ENCODE data around the gene FAXDC2. TPM values are rescaled to one million over a fixed set of nuclear protein-coding genes. Genes with fewer than 3 reads are reported as not detected.

The FAXDC2 gene
- total and polyA plus RNA-seq, 2 donors from 2014 or later, result 14.1 to 18.3 TPM

DNA sequence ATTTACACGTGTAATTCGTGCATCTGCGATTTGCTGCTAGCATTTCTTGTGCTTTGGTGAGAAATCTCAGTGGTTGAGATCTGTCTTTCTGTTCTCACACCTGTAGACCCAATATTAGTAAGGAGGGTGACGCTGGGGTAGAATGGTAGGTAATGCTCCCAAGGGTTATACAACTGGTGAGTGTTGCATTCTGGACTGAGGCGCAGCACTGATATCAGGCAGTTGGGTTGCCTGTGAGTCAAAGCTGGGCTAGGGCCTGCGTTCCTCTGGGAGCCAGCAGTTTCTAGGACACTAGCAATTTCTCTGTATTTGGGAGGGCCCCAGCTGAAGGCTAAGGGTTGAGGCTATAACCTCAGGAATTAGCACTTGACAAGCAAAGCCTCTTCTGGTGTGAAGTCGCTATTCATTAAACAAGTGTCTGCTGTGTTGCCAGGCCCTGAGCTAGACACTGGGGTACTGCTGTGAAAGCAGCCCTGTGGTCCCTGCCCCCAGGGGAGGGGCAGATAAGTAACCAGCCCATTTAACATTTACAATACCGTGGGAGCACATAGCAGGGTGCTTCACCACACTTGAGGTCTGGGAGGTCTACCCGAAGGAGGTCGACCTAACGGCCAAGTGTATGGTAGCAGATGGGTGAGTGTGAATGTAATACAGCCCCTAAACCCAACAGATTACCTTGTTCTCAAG is 66.5 kb downstream of the FAXDC2 start:
- Histone ChIP-seq H3K36me3 (ENCODE audit: control insufficient read depth in 2 of 3, insufficient read depth in 3 of 3, low read length in 3 of 3) (no peaks in the 10 kb centered on the region), H3K4me3 (ENCODE audit: low read length in 3 of 3) (no peak overlapping the region), H3K27ac (ENCODE audit: low read depth in 2 of 2, low read length in 2 of 2) (no peak overlapping the region), H3K9ac (ENCODE audit: low read length in 3 of 3) (no peak overlapping the region), H3K9me3 (ENCODE audit: control insufficient read depth in 2 of 3, insufficient read depth in 1 of 3, low read length in 3 of 3) (no peaks in the 10 kb centered on the region), H3K27me3 (ENCODE audit: control insufficient read depth, insufficient read depth, low read length) (no peaks in the 10 kb centered on the region), H3K4me1 (ENCODE audit: control insufficient read depth in 2 of 3, insufficient read depth in 2 of 3, low read depth in 1 of 3, low read length in 3 of 3) (peaks cover 0 to 44% (median 33%) of the 10 kb centered on the region in 3 donors)
- TF ChIP-seq, protein P1, sequence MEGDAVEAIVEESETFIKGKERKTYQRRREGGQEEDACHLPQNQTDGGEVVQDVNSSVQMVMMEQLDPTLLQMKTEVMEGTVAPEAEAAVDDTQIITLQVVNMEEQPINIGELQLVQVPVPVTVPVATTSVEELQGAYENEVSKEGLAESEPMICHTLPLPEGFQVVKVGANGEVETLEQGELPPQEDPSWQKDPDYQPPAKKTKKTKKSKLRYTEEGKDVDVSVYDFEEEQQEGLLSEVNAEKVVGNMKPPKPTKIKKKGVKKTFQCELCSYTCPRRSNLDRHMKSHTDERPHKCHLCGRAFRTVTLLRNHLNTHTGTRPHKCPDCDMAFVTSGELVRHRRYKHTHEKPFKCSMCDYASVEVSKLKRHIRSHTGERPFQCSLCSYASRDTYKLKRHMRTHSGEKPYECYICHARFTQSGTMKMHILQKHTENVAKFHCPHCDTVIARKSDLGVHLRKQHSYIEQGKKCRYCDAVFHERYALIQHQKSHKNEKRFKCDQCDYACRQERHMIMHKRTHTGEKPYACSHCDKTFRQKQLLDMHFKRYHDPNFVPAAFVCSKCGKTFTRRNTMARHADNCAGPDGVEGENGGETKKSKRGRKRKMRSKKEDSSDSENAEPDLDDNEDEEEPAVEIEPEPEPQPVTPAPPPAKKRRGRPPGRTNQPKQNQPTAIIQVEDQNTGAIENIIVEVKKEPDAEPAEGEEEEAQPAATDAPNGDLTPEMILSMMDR (IDR thresholded peaks at IDR 0.05; ENCODE audit: borderline replicate concordance, extremely low read depth, insufficient read depth), result no peak
- intact Hi-C loops (cut with DNase I), result no loop called here
- FAIRE-seq, result no peak
- DNase-seq, result no peak

DNA sequence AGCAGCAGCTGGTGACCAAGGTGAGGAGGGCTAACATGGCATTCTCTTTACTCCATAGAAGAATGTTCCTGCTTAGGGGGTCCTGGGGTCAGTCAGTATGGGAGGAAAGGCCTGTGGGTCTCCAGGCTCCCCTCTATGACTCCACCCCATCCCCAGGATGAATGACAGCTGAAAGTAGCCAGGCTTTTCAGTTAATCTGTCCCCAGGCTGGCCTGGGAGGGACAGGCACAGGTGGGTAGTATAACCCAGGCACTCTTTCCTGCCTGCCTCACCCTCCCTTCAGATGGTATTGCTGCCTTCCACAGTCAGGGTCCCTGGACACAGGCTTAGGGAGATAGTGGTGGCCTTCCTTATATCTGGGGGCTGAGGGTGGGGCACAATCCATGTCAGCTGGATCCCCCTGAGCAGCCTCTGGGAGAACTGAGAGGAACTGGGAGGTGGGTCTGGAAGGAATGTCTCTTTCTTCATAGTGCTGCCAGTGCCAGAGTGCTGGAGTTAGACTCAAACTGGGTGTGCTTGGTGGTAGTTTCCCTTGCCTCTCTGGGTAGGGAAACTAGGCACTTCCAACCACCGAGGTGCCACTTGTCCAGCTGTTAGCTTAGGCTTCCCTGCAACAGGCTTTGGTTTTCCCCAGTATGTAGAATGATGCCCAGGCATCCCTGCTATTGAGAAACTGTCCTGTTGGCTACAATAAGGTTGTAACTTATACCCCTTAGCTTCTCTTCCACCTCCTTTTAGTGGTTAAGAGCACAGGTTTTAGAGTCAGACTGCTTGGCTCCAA is 67.4 kb downstream of the FAXDC2 start:
- DNase-seq, result no peak
- Histone ChIP-seq H3K36me3 (ENCODE audit: control insufficient read depth in 2 of 3, insufficient read depth in 3 of 3, low read length in 3 of 3) (no peaks in the 10 kb centered on the region), H3K4me3 (ENCODE audit: low read length in 3 of 3) (no peak overlapping the region), H3K27ac (ENCODE audit: low read depth in 2 of 2, low read length in 2 of 2) (no peak overlapping the region), H3K4me1 (ENCODE audit: control insufficient read depth in 2 of 3, insufficient read depth in 2 of 3, low read depth in 1 of 3, low read length in 3 of 3) (peaks cover 0 to 42% (median 28%) of the 10 kb centered on the region in 3 donors), H3K9me3 (ENCODE audit: control insufficient read depth in 2 of 3, insufficient read depth in 1 of 3, low read length in 3 of 3) (no peaks in the 10 kb centered on the region), H3K9ac (ENCODE audit: low read length in 3 of 3) (no peak overlapping the region), H3K27me3 (ENCODE audit: control insufficient read depth, insufficient read depth, low read length) (no peaks in the 10 kb centered on the region)
- no peak for FAIRE-seq
- TF ChIP-seq, protein P1 (IDR thresholded peaks at IDR 0.05; ENCODE audit: borderline replicate concordance, extremely low read depth, insufficient read depth), result no peak
- intact Hi-C loops (cut with DNase I), result no loop called here

DNA sequence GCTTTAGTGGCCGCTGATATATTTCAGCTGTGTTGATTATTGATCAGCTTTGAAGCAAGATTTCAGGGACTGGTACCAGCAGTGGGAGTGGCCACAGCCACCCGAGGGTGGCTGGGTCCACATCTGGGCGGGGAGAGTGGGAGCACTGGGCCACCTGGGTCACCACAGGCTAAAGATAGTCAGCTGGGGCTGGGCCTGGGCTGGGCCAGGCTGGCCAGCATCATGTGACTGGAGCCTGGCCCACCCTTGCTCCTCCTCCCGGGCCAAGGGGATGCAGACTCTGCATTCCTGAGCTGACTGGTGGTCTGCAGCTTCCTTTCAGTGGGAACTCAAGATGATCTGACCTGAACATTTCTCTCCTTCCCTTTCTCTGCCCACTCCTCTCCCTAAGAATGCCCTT is 68.1 kb downstream of the FAXDC2 start:
- Histone ChIP-seq H3K27ac (ENCODE audit: low read depth in 2 of 2, low read length in 2 of 2) (no peak overlapping the region), H3K27me3 (ENCODE audit: control insufficient read depth, insufficient read depth, low read length) (no peaks in the 10 kb centered on the region), H3K4me1 (ENCODE audit: control insufficient read depth in 2 of 3, insufficient read depth in 2 of 3, low read depth in 1 of 3, low read length in 3 of 3) (peaks cover 0 to 35% (median 25%) of the 10 kb centered on the region in 3 donors), H3K9ac (ENCODE audit: low read length in 3 of 3) (no peak overlapping the region), H3K4me3 (ENCODE audit: low read length in 3 of 3) (no peak overlapping the region), H3K36me3 (ENCODE audit: control insufficient read depth in 2 of 3, insufficient read depth in 3 of 3, low read length in 3 of 3) (no peaks in the 10 kb centered on the region), H3K9me3 (ENCODE audit: control insufficient read depth in 2 of 3, insufficient read depth in 1 of 3, low read length in 3 of 3) (no peaks in the 10 kb centered on the region)
- intact Hi-C loops (cut with DNase I), result no loop called here
- DNase-seq (no peak), FAIRE-seq (no peak)
- TF ChIP-seq, protein P1 (IDR thresholded peaks at IDR 0.05; ENCODE audit: borderline replicate concordance, extremely low read depth, insufficient read depth), result no peak
